HG03039 (cell line): ENCODE results near the gene TRAPPC12.
"Not testable (repeated sequence)": the region's sequence is repeated elsewhere in the genome, so short reads cannot be mapped to it uniquely, and the experiment has no call there.

Source experiments
- ATAC-seq: cut with Tn5 transposase; IDR thresholded peaks from one replicate; pipeline ENCODE4 v1.9.1; 2021; ENCODE audit warnings: mild to moderate bottlenecking, moderate library complexity; ENCODE audit not compliant: unreplicated experiment

The TRAPPC12 gene

GRCh38 chr2:3483227-3483985 is 103.9 kb downstream of the TRAPPC12 start:
- no peak for ATAC-seq

DNA sequence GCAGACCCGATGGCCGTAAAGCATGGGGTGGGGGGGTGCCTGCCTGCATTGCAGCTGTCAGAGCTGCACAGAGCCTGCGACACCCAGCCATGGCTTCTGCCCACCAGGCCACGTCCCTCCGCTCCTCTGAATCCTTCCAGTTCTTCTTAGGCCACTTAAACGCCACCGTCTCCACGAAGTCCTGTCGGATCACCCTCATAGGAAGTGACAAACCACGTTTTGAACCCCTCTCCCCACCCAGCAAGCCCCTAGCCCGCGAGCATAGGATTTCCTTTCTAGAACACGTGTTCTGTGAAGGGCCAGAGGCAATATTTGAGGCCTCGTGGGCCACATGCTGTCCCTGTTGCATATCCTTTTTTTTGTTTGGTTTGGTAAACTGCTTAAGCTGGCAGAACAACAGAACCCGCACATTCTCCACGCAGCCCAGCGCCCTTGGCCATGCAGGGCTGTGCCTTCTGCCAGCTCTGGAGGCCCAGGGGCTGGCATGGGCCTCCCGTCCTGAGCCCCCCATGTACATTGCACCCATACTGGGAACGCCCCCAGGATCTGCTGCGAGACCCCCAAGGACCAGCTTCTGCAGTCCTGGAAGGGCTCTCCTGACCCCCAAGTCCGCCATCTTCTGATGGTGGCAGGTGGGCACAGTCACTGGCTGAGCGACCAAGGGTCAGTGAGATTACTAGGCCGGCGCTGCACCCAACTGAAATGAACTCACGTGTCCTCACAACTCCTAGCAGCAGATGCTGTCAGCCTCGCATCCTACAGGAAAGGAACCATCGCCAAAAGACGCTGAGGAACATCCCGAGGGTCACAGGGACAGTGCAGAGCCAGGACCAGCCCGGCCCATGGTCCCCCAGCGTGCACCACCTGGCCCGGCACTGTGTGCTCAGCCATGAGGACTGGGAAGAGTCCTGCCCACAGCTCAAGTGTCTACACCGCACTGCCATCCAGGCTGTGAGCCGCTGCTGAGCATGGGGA is 104.8 kb downstream of the TRAPPC12 start:
- no peak for ATAC-seq

DNA sequence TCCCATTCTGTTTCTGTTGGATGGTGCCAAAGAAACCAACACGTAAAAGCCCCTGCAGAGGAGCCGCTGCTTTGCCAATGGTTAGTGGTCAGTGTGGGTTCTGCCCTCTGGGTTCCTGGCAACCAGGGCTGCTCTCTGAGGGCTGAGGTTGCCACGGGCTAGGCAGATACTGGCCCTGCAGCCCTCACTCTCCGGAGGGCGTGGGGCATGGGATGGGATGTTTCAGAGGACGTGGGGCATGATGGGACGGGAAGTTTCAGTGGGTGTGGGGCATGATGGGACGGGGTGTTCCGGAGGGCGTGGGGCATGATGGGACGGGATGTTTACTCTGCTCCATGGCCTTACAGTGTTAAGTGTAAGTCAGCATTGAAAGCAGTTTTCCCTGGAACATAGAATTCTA is 105.7 kb downstream of the TRAPPC12 start:
- ATAC-seq = no peak

GRCh38 chr2:3486047-3487027 is 106.8 kb downstream of the TRAPPC12 start:
- ATAC-seq = no peak

DNA sequence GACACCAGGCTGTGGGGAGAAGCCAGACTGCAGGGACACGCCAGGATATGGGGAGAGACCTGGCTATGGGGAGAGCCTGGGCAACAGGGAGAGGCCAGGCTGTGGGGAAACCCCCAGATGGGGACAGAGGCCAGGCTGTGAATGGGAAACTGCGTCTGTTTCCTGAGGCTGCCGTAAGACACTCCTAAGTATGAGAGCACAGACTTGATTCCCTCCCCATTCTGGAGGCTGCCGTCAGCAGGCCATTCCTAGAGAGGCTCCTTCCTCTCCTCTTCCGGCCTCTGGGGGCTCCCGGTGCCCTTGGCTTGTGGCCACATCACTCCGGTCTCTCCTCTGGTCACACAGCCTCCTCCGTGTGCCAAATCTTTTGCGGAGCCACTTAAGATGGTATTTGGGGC is 107.5 kb downstream of the TRAPPC12 start:
- ATAC-seq = no peak

GRCh38 chr2:3487432-3487831 is 107.9 kb downstream of the TRAPPC12 start:
- ATAC-seq = no peak

DNA sequence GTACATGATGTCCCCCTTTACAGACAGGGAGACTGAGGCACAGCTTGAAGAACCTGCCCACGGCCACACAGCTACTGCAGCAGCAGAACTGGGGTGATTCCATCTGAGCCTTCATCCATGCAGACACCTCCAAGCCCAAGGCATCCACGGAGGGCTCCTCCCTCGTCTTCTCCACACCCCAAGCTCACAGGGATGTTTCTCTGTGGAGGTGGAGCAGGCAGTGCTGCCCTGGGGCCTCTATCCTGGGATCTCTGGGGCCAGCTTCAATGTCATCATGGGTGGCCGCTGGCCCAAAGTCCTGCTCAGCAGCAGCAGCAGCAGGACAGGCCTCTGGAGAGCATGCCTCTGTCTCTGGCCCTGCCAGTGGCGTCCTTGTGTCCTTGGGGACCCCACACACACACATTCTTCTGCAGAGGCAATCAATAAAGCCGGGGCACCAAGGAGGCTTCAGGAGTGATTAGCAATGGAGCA is 108.6 kb downstream of the TRAPPC12 start:
- no peak for ATAC-seq

- ATAC-seq = no peak
These were observed 109.6 kb downstream of the TRAPPC12 start for GRCh38 chr2:3488855-3489763.

- no peak for ATAC-seq
These were observed 110.2 kb downstream of the TRAPPC12 start for GRCh38 chr2:3489764-3490115.

- no peak for ATAC-seq
These were observed 111.0 kb downstream of the TRAPPC12 start for GRCh38 chr2:3490191-3491170.

DNA sequence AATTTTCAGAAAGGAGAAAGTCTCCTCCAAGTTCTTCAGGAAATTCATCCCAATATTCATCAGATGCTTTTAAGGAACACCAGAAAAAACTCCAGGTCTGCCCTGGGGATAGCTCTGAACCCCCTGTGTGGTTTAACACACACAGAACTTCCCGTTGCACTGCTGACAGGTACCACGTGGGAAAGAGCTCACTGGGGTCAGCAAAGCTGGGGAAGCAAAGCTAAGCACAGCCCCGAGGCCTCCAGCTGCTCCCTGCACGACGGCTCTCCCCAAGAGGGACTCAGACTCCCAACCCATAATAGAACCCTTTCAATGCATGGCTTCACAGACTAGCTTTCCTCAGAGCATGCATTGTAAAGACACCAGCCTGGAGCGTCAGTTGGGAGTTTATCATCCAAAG is 111.8 kb downstream of the TRAPPC12 start:
- ATAC-seq = no peak

GRCh38 chr2:3491716-3492474 is 112.4 kb downstream of the TRAPPC12 start:
- ATAC-seq = no peak

GRCh38 chr2:3492475-3492787 is 112.9 kb downstream of the TRAPPC12 start:
- ATAC-seq = not testable (repeated sequence)

DNA sequence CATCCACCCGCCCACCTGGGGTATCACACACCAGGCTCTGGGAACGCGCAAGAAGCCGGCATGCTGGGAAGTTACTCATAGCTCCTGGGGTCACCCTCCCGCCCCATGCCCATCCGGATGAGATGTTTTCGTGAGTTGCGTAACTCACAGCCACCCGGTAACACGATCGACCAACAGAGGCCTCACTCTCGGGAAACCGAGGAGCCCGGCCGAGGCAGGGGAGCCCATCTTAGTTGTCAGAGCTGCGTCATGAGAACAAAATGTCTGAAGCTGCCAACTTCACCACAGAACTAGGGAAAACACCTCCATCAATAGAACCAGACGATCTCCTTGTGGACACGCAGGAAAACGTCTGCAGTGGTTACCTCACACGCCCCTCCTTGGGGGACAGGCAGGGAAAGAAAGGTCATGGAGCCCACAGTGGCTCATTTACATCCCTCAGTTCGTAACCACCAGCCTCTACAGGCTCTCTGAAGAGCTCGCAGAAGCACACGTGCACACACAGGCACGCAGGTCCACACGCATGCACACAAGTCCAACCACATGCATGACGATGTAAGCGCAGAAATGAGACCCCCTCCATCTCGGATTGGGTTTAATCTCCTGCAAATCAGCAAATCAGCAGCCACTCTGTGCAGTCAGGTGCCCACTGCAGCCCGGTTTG is 113.6 kb downstream of the TRAPPC12 start:
- no peak for ATAC-seq

DNA sequence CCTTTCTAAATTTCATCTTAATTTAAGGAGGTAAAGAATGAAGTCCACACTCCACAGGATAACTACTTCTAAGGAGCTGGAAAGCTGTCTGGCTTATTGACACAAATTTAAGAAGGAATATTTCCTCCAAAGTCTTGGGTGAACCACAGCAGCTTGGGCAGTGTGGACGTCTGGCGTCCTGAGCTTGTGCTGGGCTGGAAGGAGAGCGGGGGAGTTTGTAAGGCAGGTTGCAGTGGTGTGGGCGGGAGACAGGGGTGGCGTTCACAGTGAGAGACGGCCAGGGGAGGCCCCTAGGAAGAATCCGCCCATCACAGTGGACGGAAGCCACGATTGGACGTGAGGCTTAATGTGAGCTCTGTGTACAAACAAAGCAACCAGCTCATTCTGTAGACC is 114.1 kb downstream of the TRAPPC12 start:
- no peak for ATAC-seq

GRCh38 chr2:3494984-3495666 is 115.6 kb downstream of the TRAPPC12 start:
- no peak for ATAC-seq

- not testable (repeated sequence) for ATAC-seq
These were observed 117.2 kb downstream of the TRAPPC12 start for GRCh38 chr2:3496708-3497080.
